Ovary (tissue), 9 donors: ENCODE results near the gene CCS. TPM values are rescaled to one million over a fixed set of nuclear protein-coding genes. Genes with fewer than 3 reads are reported as not detected.
A peak's percentile ranks its signal among the peaks of the same experiment; 100 is the strongest.

Experiments used
- DNase-seq, 5 donors: peaks; one replicate each; pipeline ENCODE4 v3.0.0-alpha.2; 2019 to 2020
- H3K27ac ChIP-seq, 2 donors: fragments of 200-600 bp; one replicate each; pipeline versions ENCODE4 v1.5.1 to v1.8.0; 2019 to 2022
- H3K27me3 ChIP-seq: fragments of 200-600 bp; one replicate; pipeline ENCODE4 v1.8.0; 2022
- H3K36me3 ChIP-seq: fragments of 200-600 bp; sonication (generic); one replicate; pipeline ENCODE4 v1.5.1; 2019
- H3K4me1 ChIP-seq: one replicate; pipeline ENCODE4 v1.8.1; 2013; ENCODE audit warnings: mild to moderate bottlenecking, moderate library complexity; ENCODE audit not compliant: insufficient read depth
- H3K4me3 ChIP-seq: fragments of 200-600 bp; sonication (generic); one replicate; pipeline ENCODE4 v1.5.1; 2017
- H3K9me3 ChIP-seq, 2 donors: fragments of 200-600 bp in 1 of 2; sonication (generic) in 1 of 2; one replicate each; pipeline versions ENCODE4 v1.5.1 to v1.8.1; 2013 to 2019; ENCODE audit warnings: mild to moderate bottlenecking in 1 of 2, moderate library complexity in 1 of 2
- EP300 ChIP-seq: sonication (generic); formaldehyde crosslinking; IDR thresholded peaks from one replicate; pipeline ENCODE4 v1.6.1; 2017; ENCODE audit warnings: antibody characterized with exemption
- POLR2A ChIP-seq: fragments of 450-650 bp; IDR thresholded peaks from one replicate; pipeline ENCODE4 v1.6.1; 2017; ENCODE audit warnings: antibody characterized with exemption, mild to moderate bottlenecking, moderate library complexity
- WGBS, 3 donors: extraction: QIAGEN DNeasy Blood & Tissue Kit in 1 of 3; methylation state at CpG; one replicate each; pipeline versions ENCODE4 v1.1.5 to v1.1.7; 2013 to 2017; 5-methylcytosine and 5-hydroxymethylcytosine counted together
- intact Hi-C, 4 donors: fragments of 100-400 bp; cut with DNase I; formaldehyde crosslinking; loops; one replicate each; pipeline versions ENCODE4 v1.11.0 to v1.15.1; 2022 to 2023
- polyA plus RNA-seq, 2 donors: library from polyadenylated mRNA; stranded (reverse); fragments of 200-250 nt in 1 of 2; fragments of 350-450 nt in 1 of 2; fragmentation: Illumina TruSeq in 1 of 2; extraction: RNeasy Lipid Tissue Mini Kit (QIAGEN cat#74804) in 1 of 2; gene quantifications; one replicate each; pipeline ENCODE4 v1.2.3, GENCODE V29; 2013 to 2014
- total RNA-seq, 7 donors: library from RNA; depleted of rRNA in 2 of 7; stranded (reverse); fragments of >200 nt in 2 of 7; fragmentation: NEBNext Ultra II Directional in 3 of 7; extraction: Animal tissue kit (Norgen Biotek cat#: 25700) in 3 of 7; gene quantifications; one replicate each; pipeline versions ENCODE4 v1.1.0 to v1.2.4, GENCODE V29; 2016 to 2023
- TF ChIP-seq, protein P1 (sequence below), 3 donors: fragments of 450-650 bp in 2 of 3; fragments of 200-600 bp in 1 of 3; IDR thresholded peaks; one replicate each; pipeline versions ENCODE4 v1.5.1 to v1.8.0; 2016 to 2022; ENCODE audit warnings: antibody characterized with exemption in 3 of 3, mild to moderate bottlenecking in 1 of 3
- donor health status: DM: no; HTN: no; CAD: no; lungs with moderate emphysema.
- donor health status: DM: no; HTN: no; CAD: no.
- donor health status: Bipolar disorder and iron deficiency.
- donor health status: DM: yes; HTN: yes; CAD: no.
- donor health status: DM: no; HTN: no; CAD: no.
- donor health status: DM: yes; HTN: yes; CAD: no.

CCS gene
- total and polyA plus RNA-seq, 9 donors: 15.7 to 55.0 (median 49.1) TPM

DNA sequence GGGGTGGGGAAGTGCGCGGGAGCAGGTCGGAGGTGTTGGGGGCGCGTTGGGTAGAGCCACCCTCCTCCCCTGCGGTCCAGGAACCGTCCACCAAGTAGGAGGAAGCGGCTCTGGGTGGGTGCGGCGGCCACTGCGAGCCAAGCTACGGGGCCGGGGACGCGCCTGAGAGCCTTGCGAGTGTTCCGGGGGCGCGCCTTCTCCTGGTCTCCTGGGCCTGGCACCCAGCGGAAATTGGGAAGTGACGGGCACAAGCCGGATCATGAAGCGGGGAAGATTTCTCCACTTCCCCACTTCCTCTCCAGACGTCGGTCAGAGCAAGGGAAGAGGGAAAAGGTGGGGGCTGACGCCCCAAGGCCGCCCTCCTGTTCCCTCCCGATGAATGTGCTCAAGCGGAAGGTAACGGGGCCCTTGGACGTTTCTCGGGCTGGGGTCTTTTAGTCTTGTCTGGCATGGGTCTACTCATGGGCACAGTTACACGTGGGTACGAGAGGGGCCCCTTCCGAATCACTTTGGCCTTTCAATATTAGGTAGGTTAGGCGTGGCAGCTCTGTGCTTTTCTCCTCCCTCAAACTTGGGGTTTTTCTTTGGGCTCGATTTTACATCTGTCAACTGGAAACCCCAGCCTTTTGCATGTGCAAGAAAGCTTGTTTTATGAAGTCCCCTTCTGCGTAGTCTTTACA lies 24.3 kb downstream of the CCS start:
- intact Hi-C loops: no loop called here
- H3K4me1 ChIP-seq: peaks cover 15% of the 10 kb centered on the region
- peak overlapping the region; percentile 77 to 92 for H3K27ac ChIP-seq
- WGBS, 3 donors: 0 to 1% (median 1%) methylated on average over 38 of the region's 38 CpGs
- H3K4me3 ChIP-seq: peak overlapping the region; percentile 96
- H3K36me3 ChIP-seq: no peaks in the 10 kb centered on the region
- no peaks in the 10 kb centered on the region for H3K27me3 ChIP-seq
- no peak for TF ChIP-seq EP300
- no peak for TF ChIP-seq POLR2A
- TF ChIP-seq, protein P1, sequence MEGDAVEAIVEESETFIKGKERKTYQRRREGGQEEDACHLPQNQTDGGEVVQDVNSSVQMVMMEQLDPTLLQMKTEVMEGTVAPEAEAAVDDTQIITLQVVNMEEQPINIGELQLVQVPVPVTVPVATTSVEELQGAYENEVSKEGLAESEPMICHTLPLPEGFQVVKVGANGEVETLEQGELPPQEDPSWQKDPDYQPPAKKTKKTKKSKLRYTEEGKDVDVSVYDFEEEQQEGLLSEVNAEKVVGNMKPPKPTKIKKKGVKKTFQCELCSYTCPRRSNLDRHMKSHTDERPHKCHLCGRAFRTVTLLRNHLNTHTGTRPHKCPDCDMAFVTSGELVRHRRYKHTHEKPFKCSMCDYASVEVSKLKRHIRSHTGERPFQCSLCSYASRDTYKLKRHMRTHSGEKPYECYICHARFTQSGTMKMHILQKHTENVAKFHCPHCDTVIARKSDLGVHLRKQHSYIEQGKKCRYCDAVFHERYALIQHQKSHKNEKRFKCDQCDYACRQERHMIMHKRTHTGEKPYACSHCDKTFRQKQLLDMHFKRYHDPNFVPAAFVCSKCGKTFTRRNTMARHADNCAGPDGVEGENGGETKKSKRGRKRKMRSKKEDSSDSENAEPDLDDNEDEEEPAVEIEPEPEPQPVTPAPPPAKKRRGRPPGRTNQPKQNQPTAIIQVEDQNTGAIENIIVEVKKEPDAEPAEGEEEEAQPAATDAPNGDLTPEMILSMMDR (IDR thresholded peaks at IDR 0.05): no peak
- DNase-seq: no peak
- H3K9me3 ChIP-seq: no peaks in the 10 kb centered on the region

DNA sequence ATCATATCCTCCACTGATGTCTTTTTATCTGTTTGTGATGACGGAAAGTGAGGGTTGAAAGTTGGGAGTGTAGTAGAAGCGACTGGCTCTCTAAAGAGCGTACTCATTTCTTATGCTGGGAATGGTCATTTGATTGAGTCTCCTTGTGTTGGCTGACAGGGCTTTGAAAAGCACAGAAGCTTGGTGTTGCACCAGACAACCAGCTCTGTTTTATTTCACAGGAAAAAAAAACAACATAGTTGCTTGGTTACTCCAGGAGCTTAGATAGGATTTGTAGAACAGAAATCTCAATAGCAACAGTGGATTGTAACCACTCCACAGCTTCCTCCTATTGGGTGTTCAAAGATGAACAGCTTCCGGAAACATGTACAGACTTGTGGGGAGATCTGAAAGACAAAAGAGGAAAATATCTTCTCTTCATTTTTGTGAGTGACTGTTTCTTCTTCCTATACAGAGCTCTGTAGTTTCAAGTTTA lies 26.1 kb downstream of the CCS start:
- no peaks in the 10 kb centered on the region for H3K36me3 ChIP-seq
- DNase-seq: no peak
- no peaks in the 10 kb centered on the region for H3K27me3 ChIP-seq
- 18 to 36% (median 19%) methylated on average over 4 of the region's 4 CpGs for WGBS, 3 donors
- H3K4me3 ChIP-seq: peak overlapping the region; percentile 96
- no peak overlapping the region for H3K27ac ChIP-seq
- H3K9me3 ChIP-seq: no peaks in the 10 kb centered on the region
- peaks cover 18% of the 10 kb centered on the region for H3K4me1 ChIP-seq
- intact Hi-C loops: no loop called here
- TF ChIP-seq POLR2A: no peak
- TF ChIP-seq, protein P1 (IDR thresholded peaks at IDR 0.05): no peak
- TF ChIP-seq EP300: no peak

DNA sequence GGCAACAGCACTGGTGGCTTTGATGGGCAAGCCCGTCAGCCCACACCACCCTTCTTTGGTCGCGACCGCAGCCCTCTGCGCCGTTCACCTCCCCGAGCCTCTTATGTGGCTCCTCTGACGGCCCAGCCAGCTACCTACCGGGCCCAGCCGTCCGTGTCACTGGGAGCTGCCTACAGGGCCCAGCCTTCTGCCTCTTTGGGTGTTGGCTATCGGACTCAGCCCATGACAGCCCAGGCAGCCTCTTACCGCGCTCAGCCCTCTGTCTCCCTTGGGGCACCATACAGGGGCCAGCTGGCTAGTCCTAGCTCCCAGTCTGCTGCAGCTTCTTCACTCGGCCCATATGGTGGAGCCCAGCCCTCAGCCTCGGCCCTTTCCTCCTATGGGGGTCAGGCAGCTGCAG lies 31.5 kb downstream of the CCS start:
- no peaks in the 10 kb centered on the region for H3K36me3 ChIP-seq
- no peak overlapping the region for H3K27ac ChIP-seq

DNA sequence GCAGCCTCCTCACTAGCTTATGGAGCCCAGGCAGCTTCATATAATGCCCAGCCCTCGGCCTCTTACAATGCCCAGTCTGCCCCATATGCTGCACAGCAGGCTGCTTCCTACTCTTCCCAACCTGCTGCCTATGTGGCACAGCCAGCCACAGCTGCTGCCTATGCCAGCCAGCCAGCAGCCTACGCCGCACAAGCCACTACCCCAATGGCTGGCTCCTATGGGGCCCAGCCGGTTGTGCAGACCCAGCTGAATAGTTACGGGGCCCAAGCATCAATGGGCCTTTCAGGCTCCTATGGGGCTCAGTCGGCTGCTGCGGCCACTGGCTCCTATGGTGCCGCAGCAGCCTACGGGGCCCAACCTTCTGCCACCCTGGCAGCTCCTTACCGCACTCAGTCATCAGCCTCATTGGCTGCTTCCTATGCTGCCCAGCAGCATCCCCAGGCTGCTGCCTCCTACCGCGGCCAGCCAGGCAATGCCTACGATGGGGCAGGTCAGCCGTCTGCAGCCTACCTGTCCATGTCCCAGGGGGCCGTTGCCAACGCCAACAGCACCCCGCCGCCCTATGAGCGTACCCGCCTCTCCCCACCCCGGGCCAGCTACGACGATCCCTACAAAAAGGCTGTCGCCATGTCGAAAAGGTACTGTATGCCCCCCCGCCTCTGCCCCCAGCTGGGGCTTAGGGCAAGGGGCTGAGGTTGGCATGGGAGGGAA lies 32.2 kb downstream of the CCS start:
- H3K9me3 ChIP-seq: no peaks in the 10 kb centered on the region
- H3K4me1 ChIP-seq: peaks cover 7% of the 10 kb centered on the region
- intact Hi-C loops: no loop called here

More for the DNA sequence above, 31.5 kb downstream of the CCS start:
- TF ChIP-seq POLR2A (no peak), EP300 (no peak)
- TF ChIP-seq, protein P1 (IDR thresholded peaks at IDR 0.05): no peak
- intact Hi-C loops: no loop called here
- Histone ChIP-seq H3K27me3 (no peaks in the 10 kb centered on the region), H3K4me3 (no peak overlapping the region), H3K9me3 (no peaks in the 10 kb centered on the region), H3K4me1 (peaks cover 7% of the 10 kb centered on the region)
- WGBS, 3 donors: 77 to 82% (median 82%) methylated on average over 16 of the region's 16 CpGs
- DNase-seq: no peak

More for the DNA sequence above, 32.2 kb downstream of the CCS start:
- Histone ChIP-seq H3K4me3 (no peak overlapping the region), H3K36me3 (no peaks in the 10 kb centered on the region), H3K27ac (no peak overlapping the region), H3K27me3 (no peaks in the 10 kb centered on the region)
- 90 to 94% (median 91%) methylated on average over 26 of the region's 26 CpGs for WGBS, 3 donors
- no peak for DNase-seq
- TF ChIP-seq EP300 (no peak), POLR2A (no peak)
- TF ChIP-seq, protein P1 (IDR thresholded peaks at IDR 0.05): no peak
